ENCODE measurements around the gene RBP5.

The RBP5 gene

GRCh38 chr12:7144414-7145120 is 15.9 kb upstream of the RBP5 start:
- DNase-seq: no peak

GRCh38 chr12:7143564-7143963 is 14.9 kb upstream of the RBP5 start:
- DNase-seq: no peak

- no peak for DNase-seq
Measured at GRCh38 chr12:7142809-7143465, 14.2 kb upstream of the RBP5 start.

- DNase-seq: peak; percentile 28
Measured at GRCh38 chr12:7142056-7142644, 13.5 kb upstream of the RBP5 start.

- DNase-seq: no peak
Measured at GRCh38 chr12:7141351-7142005, 12.8 kb upstream of the RBP5 start.

- no peak for DNase-seq
Measured at GRCh38 chr12:7139200-7139599, 10.5 kb upstream of the RBP5 start.

GRCh38 chr12:7137908-7138307 is 9.2 kb upstream of the RBP5 start:
- DNase-seq: no peak

GRCh38 chr12:7136676-7137075 is 8.0 kb upstream of the RBP5 start:
- DNase-seq: no peak

- DNase-seq: no peak
Measured at GRCh38 chr12:7136071-7136470, 7.4 kb upstream of the RBP5 start.

GRCh38 chr12:7134396-7135166 is 5.9 kb upstream of the RBP5 start:
- DNase-seq: no peak

GRCh38 chr12:7131502-7131866 is 2.8 kb upstream of the RBP5 start:
- DNase-seq: no peak

- DNase-seq: peak; percentile 24
Measured at GRCh38 chr12:7130701-7131501, 2.2 kb upstream of the RBP5 start.

- peak; percentile 90 for DNase-seq
Measured at GRCh38 chr12:7129872-7130691, 1.4 kb upstream of the RBP5 start, which contains the start of gene CLSTN3. Gene CLSTN3, plus strand, starts transcription at chr12:7130371. Its CDS starts 278 bp downstream, at chr12:7130649.

- no peak for DNase-seq
Measured at GRCh38 chr12:7129287-7129871, 690 bp upstream of the RBP5 start.

GRCh38 chr12:7127916-7128626 is 618 bp downstream of the RBP5 start:
- no peak for DNase-seq

- DNase-seq: no peak
Measured at GRCh38 chr12:7125632-7126227, 3.0 kb downstream of the RBP5 start.

GRCh38 chr12:7123806-7124522 is 4.7 kb downstream of the RBP5 start:
- no peak for DNase-seq

GRCh38 chr12:7122811-7123769 is 5.6 kb downstream of the RBP5 start:
- DNase-seq: no peak

Data from effector CD8-positive, alpha-beta T cell (primary cell).